K562 (cell line): Measurements from ENCODE around the gene BARHL2. TPM values are rescaled to one million over a fixed set of nuclear protein-coding genes. Genes with fewer than 3 reads are reported as not detected.

Experiments
- ATAC-seq: fragments of 200-7000 bp; cut with Tn5 transposase; 3 replicates; pipeline ENCODE4 v1.9.1; 2020; ENCODE audit warnings: moderate library complexity
- BruUV-seq: library from RNA; stranded (reverse); fragments of 400-500 nt; replicated peaks from 2 replicates; lab custom pipeline; 2021; lab: Mats Ljungman, UMichigan
- CTCF ChIA-PET: fragments of 300-600 bp; formaldehyde crosslinking; extraction: SDS; loops from one replicate; lab custom pipeline; 2021; ENCODE audit warnings: low intra/inter-chr PET ratio; lab: Yijun Ruan, JAX
- POLR2A ChIA-PET: fragments of 300-600, 350-650 bp; sonication (Branson Sonifier 250); formaldehyde crosslinking; extraction: SDS; loops from one replicate; lab custom pipeline; 2021; ENCODE audit warnings: antibody characterized with exemption, inconsistent platforms; lab: Yijun Ruan, JAX
- DNase-seq, 4 experiments: peaks; one replicate each; pipeline versions ENCODE4 v3.0.0 to v3.0.0-alpha.2; 2011 to 2018; ENCODE audit warnings: low spot score in 3 of 4, mixed read lengths in 3 of 4; ENCODE audit errors: extremely low read depth in 1 of 4
- FAIRE-seq: peaks from 2 replicates; lab custom pipeline; 2011; peaks lifted over from hg19 to GRCh38; lab: Jason Lieb, UNC
- H2AFZ ChIP-seq: 2 replicates; pipeline ENCODE4 v1.6.0; 2011; ENCODE audit warnings: low read depth, low read length, control low read depth, inconsistent platforms
- H3K27ac ChIP-seq: fragments of 200-600 bp; 3 replicates; pipeline ENCODE4 v1.8.0; 2011; ENCODE audit warnings: low read depth, mild to moderate bottlenecking, control low read depth, inconsistent platforms, low read length, moderate library complexity, mixed read lengths; ENCODE audit errors: extremely low read depth
- H3K27me3 ChIP-seq, 2 experiments: fragments of 300-600 bp in 1 of 2; 2 replicates in 1 of 2; 3 replicates in 1 of 2; pipeline versions ENCODE4 v1.6.0 to v1.8.0; 2011; ENCODE audit warnings: inconsistent platforms in 2 of 2, low read length in 2 of 2, mild to moderate bottlenecking in 1 of 2, mixed read lengths in 1 of 2, moderate library complexity in 1 of 2; ENCODE audit not compliant: control insufficient read depth in 2 of 2, insufficient read depth in 2 of 2
- H3K36me3 ChIP-seq: fragments of 300-600 bp; 3 replicates; pipeline ENCODE4 v1.8.0; 2011; ENCODE audit warnings: mild to moderate bottlenecking, low read length, inconsistent platforms; ENCODE audit not compliant: control insufficient read depth, insufficient read depth
- H3K4me1 ChIP-seq, 2 experiments: fragments of 200-600 bp in 1 of 2; replicated peaks in 1 of 2; 2 replicates in 1 of 2; 3 replicates in 1 of 2; pipeline versions ENCODE4 v1.5.1 to v1.8.0; 2011; ENCODE audit warnings: inconsistent platforms in 2 of 2, low read length in 2 of 2, mild to moderate bottlenecking in 1 of 2, mixed read lengths in 1 of 2, moderate library complexity in 1 of 2; ENCODE audit not compliant: control insufficient read depth in 2 of 2, insufficient read depth in 2 of 2
- H3K4me2 ChIP-seq: 2 replicates; pipeline ENCODE4 v1.6.1; 2011; ENCODE audit warnings: low read length, control low read depth, inconsistent platforms, mixed read lengths; ENCODE audit not compliant: insufficient read depth
- H3K4me3 ChIP-seq: fragments of 200-600 bp; sonication (generic), shearing (Covaris generic); 2 replicates; pipeline ENCODE4 v1.5.1; 2016; ENCODE audit warnings: control low read depth, inconsistent platforms
- H3K79me2 ChIP-seq: fragments of 200-600 bp; 3 replicates; pipeline ENCODE4 v1.8.0; 2011; ENCODE audit warnings: low read length, inconsistent platforms; ENCODE audit not compliant: control insufficient read depth, insufficient read depth
- H3K9ac ChIP-seq, 2 experiments: 2 replicates each; pipeline versions ENCODE4 v1.6.0 to v1.6.1; 2011; ENCODE audit warnings: low read depth in 2 of 2, low read length in 2 of 2, control low read depth in 1 of 2, inconsistent platforms in 1 of 2, mild to moderate bottlenecking in 1 of 2, mixed read lengths in 1 of 2; ENCODE audit not compliant: insufficient read depth in 1 of 2
- H3K9me1 ChIP-seq: one replicate; pipeline ENCODE4 v1.6.0; 2011; ENCODE audit warnings: inconsistent platforms, mild to moderate bottlenecking, low read length, moderate library complexity; ENCODE audit not compliant: control insufficient read depth, insufficient read depth
- H3K9me3 ChIP-seq: replicated peaks from 2 replicates; pipeline ENCODE4 v1.5.1; 2011; ENCODE audit warnings: low read depth, low read length, inconsistent platforms; ENCODE audit not compliant: control insufficient read depth, insufficient read depth
- H4K20me1 ChIP-seq: replicated peaks from 2 replicates; pipeline ENCODE4 v1.6.1; 2011; ENCODE audit warnings: low read length, inconsistent platforms, mixed read lengths; ENCODE audit not compliant: control insufficient read depth, insufficient read depth
- BRCA1 ChIP-seq, 2 experiments: fragments of 450-650 bp in 1 of 2; sonication (generic) in 1 of 2; formaldehyde crosslinking in 1 of 2; IDR thresholded peaks; 2 replicates each; pipeline versions ENCODE4 v1.5.0 to v1.6.1; 2017 to 2020; ENCODE audit warnings: mild to moderate bottlenecking in 1 of 2, missing genetic modification reagents in 1 of 2
- CCNT2 ChIP-seq: IDR thresholded peaks from 2 replicates; pipeline ENCODE4 v1.6.1; 2011; ENCODE audit warnings: borderline replicate concordance, low read depth, mild to moderate bottlenecking, moderate library complexity, mixed read lengths, low read length; ENCODE audit not compliant: insufficient read length; ENCODE audit errors: extremely low read depth
- EGR1 ChIP-seq: fragments of 450-650 bp; conservative IDR thresholded peaks from 2 replicates; pipeline ENCODE4 v1.6.1; 2017; ENCODE audit warnings: mild to moderate bottlenecking
- FOXA1 ChIP-seq: fragments of 450-650 bp; IDR thresholded peaks from 2 replicates; pipeline ENCODE4 v1.6.1; 2016; ENCODE audit warnings: mild to moderate bottlenecking, borderline replicate concordance
- ZBTB11 ChIP-seq, 3 experiments: fragments of 200-800 bp in 1 of 3; fragments of 250-450 bp in 1 of 3; fragments of 450-650 bp in 1 of 3; sonication (Bioruptor Pico) in 1 of 3; sonication (Bioruptor generic) in 1 of 3; formaldehyde crosslinking in 1 of 3; IDR thresholded peaks; 2 replicates each; pipeline versions ENCODE4 v1.6.1 to v1.8.0; 2016 to 2022; ENCODE audit warnings: mild to moderate bottlenecking in 2 of 3, missing genetic modification characterization in 2 of 3, missing compliant biosample characterization in 1 of 3, moderate library complexity in 1 of 3
- WGBS: fragments of 100-300 bp; shearing (Covaris generic); methylation state at CpG from one replicate; pipeline ENCODE4 v1.1.6; 2016; ENCODE audit warnings: low coverage, mixed read lengths; ENCODE audit not compliant: insufficient coverage; ENCODE audit errors: missing lambda C conversion rate; 5-methylcytosine and 5-hydroxymethylcytosine counted together
- in situ Hi-C: fragments of 300-500 bp; cut with MboI; formaldehyde crosslinking; loops from 4 replicates; pipeline ENCODE4 v1.15.0; 2018; ENCODE audit warnings: inconsistent platforms, mixed read lengths
- intact Hi-C: fragments of 100-400 bp; cut with micrococcal nuclease; formaldehyde crosslinking; loops from 2 replicates; pipeline ENCODE4 v1.14.2; 2022
- polyA plus RNA-seq, 8 experiments: library from polyadenylated mRNA; depleted of rRNA in 4 of 8; stranded (reverse) in 5 of 8; unstranded in 3 of 8; fragments of >200 nt; fragmentation: Nextera tagmentation in 2 of 8; fragmentation: Illumina TruSeq in 1 of 8; extraction: Ambion mirVana in 2 of 8; extraction: Trizol in 1 of 8; gene quantifications; 2 replicates each; pipeline versions ENCODE4 v1.2.1 to v1.2.3, GENCODE V29; 2011 to 2014; ENCODE audit warnings: inconsistent platforms in 1 of 8, missing spikeins in 1 of 8
- total RNA-seq, 7 experiments: library from RNA; depleted of rRNA in 6 of 7; stranded (reverse); fragments of >200 nt in 6 of 7; fragmentation: Illumina TruSeq in 2 of 7; extraction: Trizol in 2 of 7; gene quantifications; 2 replicates each; pipeline versions ENCODE4 v1.2.1 to v1.2.3, GENCODE V29; 2011 to 2021; ENCODE audit warnings: low replicate concordance in 1 of 7
- TF ChIP-seq, protein P1 (sequence below), 2 experiments: IDR thresholded peaks; 2 replicates each; pipeline ENCODE4 v1.6.1; 2012; ENCODE audit warnings: improper control_type of control experiment in 2 of 2, low read depth in 2 of 2, low read length in 2 of 2, borderline replicate concordance in 1 of 2
- TF ChIP-seq, protein P2 (sequence below): fragments of 450-650 bp; IDR thresholded peaks from 2 replicates; pipeline ENCODE4 v1.6.1; 2016
- TF ChIP-seq, protein P3 (sequence below): fragments of 450-650 bp; IDR thresholded peaks from 2 replicates; pipeline ENCODE4 v1.6.1; 2018; ENCODE audit warnings: mild to moderate bottlenecking, low read depth; ENCODE audit not compliant: partially characterized antibody

Gene BARHL2
- total and polyA plus RNA-seq, 9 of the 15 experiments (the other 6 are each of a cell fraction or from before 2014, with no cell fraction given), result 0.06 to 0.11 (median 0.09) TPM; not detected in 6

- TF ChIP-seq ZBTB11 (CRISPR knock-in tag; IDR thresholded peaks at IDR 0.05), result peak in 1 of 3 experiments; percentile 70; a peak in 1 of 6 replicates
- TF ChIP-seq EGR1, result 0 out of 2 replicates have a peak, but pooled peaks have one; percentile 7
- no peak for TF ChIP-seq CCNT2
- TF ChIP-seq, all 486 proteins: peak for 7
These were observed 9.8 kb downstream of the BARHL2 start (continued) for GRCh38 chr1:90707363-90707710.

GRCh38 chr1:90706437-90707362 is 10.4 kb downstream of the BARHL2 start:
- in situ Hi-C loops, result no loop called here
- Histone ChIP-seq H2AFZ (no peak overlapping the region), H3K4me3 (peak overlapping the region; percentile 10; the same call in 1 of the 2 replicates), H3K4me2 (peak overlapping the region; percentile 40), H3K9me1 (no peaks in the 10 kb centered on the region), H3K9me3 (no peaks in the 10 kb centered on the region), H3K27ac (no peak overlapping the region), H3K36me3 (no peaks in the 10 kb centered on the region), H3K4me1 (peaks cover 0 to 19% of the 10 kb centered on the region in 2 experiments; a peak in 2 of 5 replicates), H3K27me3 (peaks cover 45 to 50% of the 10 kb centered on the region in 2 experiments), H4K20me1 (no peaks in the 10 kb centered on the region), H3K9ac (peak overlapping the region in 1 of 2 experiments; percentile 65; a peak in 2 of 4 replicates), H3K79me2 (no peaks in the 10 kb centered on the region)
- TF ChIP-seq, protein P1, sequence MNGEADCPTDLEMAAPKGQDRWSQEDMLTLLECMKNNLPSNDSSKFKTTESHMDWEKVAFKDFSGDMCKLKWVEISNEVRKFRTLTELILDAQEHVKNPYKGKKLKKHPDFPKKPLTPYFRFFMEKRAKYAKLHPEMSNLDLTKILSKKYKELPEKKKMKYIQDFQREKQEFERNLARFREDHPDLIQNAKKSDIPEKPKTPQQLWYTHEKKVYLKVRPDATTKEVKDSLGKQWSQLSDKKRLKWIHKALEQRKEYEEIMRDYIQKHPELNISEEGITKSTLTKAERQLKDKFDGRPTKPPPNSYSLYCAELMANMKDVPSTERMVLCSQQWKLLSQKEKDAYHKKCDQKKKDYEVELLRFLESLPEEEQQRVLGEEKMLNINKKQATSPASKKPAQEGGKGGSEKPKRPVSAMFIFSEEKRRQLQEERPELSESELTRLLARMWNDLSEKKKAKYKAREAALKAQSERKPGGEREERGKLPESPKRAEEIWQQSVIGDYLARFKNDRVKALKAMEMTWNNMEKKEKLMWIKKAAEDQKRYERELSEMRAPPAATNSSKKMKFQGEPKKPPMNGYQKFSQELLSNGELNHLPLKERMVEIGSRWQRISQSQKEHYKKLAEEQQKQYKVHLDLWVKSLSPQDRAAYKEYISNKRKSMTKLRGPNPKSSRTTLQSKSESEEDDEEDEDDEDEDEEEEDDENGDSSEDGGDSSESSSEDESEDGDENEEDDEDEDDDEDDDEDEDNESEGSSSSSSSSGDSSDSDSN (IDR thresholded peaks at IDR 0.05; ENCODE audit: borderline replicate concordance in 1 of 2, low read depth in 2 of 2, low read length in 2 of 2), result peak; percentile 20 to 46; a peak in 1 of 4 replicates
- TF ChIP-seq FOXA1, result no peak
- TF ChIP-seq BRCA1 (IDR thresholded peaks at IDR 0.05), result no peak
- TF ChIP-seq BRCA1 (CRISPR knock-in tag; IDR thresholded peaks at IDR 0.05), result no peak
- TF ChIP-seq, protein P2, sequence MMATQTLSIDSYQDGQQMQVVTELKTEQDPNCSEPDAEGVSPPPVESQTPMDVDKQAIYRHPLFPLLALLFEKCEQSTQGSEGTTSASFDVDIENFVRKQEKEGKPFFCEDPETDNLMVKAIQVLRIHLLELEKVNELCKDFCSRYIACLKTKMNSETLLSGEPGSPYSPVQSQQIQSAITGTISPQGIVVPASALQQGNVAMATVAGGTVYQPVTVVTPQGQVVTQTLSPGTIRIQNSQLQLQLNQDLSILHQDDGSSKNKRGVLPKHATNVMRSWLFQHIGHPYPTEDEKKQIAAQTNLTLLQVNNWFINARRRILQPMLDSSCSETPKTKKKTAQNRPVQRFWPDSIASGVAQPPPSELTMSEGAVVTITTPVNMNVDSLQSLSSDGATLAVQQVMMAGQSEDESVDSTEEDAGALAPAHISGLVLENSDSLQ, result peak; percentile 42
- TF ChIP-seq, protein P3, sequence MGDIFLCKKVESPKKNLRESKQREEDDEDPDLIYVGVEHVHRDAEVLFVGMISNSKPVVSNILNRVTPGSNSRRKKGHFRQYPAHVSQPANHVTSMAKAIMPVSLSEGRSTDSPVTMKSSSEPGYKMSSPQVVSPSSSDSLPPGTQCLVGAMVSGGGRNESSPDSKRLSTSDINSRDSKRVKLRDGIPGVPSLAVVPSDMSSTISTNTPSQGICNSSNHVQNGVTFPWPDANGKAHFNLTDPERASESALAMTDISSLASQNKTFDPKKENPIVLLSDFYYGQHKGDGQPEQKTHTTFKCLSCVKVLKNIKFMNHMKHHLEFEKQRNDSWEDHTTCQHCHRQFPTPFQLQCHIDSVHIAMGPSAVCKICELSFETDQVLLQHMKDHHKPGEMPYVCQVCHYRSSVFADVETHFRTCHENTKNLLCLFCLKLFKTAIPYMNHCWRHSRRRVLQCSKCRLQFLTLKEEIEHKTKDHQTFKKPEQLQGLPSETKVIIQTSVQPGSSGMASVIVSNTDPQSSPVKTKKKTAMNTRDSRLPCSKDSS, result no peak
- 15% methylated on average over 53 of the region's 73 CpGs for WGBS
- ChIA-PET POLR2A (interaction anchor here (1.1 kb wide), 1 partner anchor 10 kb away, joined by 3 read pairs; no protein-coding TSS in a partner anchor), CTCF (no interaction called here)
- BruUV-seq, result no TSS peak
- DNase-seq (peak in 1 of 4 experiments; percentile 23), ATAC-seq (peak; percentile 77), FAIRE-seq (no peak)
- intact Hi-C loops, result loop anchor here (5.0 kb wide), 1 partner anchor 89 kb away; no protein-coding TSS in a partner anchor
